NCI-H2196 treated with DMSO at 0.1 percent for 48 hours (cell line): ENCODE measurements around the gene FAH.
"Not testable (repeated sequence)": the region's sequence is repeated elsewhere in the genome, so short reads cannot be mapped to it uniquely, and the experiment has no call there.

ENCODE experiments used
- DNase-seq: peaks from one replicate; lab custom pipeline; 2025; ENCODE audit not compliant: unreplicated experiment; lab: John Stamatoyannopoulos, UW

FAH gene

GRCh38 chr15:80152896-80153876, at the start of gene FAH:
Gene FAH, plus strand, starts transcription at chr15:80152999. Its CDS starts 56 bp downstream, at chr15:80153055.
- no peak for DNase-seq

DNA sequence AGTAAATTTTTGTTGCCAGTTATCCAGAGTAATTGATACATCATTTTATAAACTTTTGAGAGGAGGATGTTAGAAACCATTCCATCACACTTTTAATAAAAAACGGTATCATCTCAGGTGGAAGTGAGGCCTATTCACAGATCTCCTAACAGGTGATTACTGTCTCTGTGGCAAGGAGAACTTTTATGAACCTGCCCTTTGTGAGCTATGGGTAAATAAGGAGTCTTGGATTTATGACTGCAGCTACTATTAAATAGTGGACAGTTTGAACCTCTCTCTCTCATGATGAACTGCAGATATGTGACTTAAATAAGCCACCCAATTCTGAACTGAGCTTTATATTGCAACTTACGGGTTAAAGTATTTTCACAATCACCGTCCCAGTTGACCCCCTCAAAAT, 47.6 kb upstream of the FAH start:
- DNase-seq, result no peak

DNA sequence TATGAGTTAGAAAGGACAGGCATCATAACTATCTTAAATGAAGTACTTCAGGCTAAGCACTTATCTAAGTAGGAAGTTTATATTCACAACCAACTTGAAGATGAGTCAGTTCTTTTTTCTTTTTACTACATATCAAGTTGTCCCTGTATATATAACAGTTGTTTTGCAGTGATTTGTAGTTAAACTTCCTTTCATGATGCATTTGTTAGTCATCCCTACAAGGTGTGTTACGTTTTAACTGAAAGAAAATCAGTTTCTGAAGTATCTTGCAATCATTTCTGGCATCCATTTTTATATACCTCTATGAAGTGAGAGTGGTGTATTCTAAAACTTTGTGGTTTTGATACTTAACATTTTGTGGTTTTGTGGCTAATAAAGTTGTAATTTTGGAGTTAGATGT, 47.2 kb upstream of the FAH start:
- DNase-seq, result no peak

DNA sequence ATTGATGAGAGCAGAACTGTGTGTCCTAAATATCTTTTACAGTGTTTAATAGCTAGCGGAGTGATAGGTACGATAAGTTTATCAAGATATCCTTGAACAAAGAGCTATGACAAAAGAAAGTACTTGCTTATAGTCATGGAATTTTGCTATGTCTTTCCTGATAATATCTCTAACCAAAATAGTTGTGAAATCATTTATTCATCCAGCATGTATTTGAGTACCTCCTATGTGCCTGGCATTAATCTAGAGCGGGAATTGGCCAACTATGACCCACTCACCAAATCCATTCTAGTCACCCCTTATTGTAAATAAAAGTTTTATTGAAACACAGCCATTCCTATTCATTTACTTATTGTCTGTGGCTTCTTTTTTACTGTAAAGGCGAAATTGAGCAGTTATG, 46.7 kb upstream of the FAH start:
- DNase-seq, result no peak

GRCh38 chr15:80107204-80107603, 45.6 kb upstream of the FAH start:
- DNase-seq, result no peak

DNA sequence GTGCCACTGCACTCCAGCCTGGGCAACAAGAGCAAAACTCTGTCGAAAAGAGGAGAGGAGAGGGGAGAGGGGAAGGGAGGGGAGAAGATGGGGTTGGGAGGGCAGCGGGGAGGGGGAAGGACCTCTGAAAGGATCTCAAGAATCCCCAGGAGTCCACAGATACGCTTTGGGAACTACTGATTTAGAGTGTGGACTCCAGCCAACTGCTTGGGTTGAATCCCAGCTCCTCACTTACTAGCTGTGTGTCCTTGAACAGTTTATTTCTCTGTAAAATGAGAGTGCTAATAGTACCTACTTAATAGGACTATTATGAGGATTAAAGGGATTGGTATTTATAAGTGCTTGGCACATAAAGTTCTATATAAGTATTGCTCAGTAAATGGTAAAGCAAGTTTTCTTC, 45.0 kb upstream of the FAH start:
- DNase-seq, result no peak

DNA sequence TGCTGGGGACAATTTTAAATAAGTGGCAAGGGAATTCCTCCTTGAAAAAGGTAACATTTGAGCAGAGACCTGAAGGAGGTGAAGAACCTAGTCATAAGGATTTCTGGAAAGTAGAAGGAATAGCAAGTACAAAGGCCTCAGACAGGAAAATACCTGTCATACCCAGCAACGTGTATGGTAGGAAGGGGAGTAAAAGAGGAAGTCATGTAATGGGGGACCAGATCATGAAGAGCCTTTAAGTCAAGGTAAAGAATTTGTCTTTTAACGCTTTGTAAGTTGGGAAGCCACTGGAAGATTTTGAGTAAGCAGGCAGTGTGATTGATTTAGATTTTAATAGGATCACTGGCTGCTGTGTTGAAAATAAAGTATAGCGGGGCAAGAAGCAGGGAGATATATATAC, 43.4 kb upstream of the FAH start:
- DNase-seq, result no peak

DNA sequence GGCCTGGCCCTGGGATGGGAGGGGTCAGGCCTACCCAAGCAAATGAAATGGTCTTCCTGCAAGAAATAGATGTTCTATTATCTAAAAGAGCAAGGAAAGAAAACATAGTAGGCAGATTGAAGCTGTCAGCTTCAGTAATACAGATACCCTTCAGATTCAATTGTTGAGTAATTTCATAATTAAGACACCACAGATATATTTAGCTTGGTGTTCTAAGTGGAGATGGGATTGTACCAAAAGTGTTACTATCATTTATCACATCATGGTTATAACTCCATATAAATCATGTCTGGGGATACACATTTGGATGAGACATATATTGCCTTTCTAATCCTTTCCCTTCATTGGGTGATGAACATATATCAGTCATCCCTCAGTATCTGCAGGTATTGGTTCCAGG, 41.9 kb upstream of the FAH start:
- no peak for DNase-seq

DNA sequence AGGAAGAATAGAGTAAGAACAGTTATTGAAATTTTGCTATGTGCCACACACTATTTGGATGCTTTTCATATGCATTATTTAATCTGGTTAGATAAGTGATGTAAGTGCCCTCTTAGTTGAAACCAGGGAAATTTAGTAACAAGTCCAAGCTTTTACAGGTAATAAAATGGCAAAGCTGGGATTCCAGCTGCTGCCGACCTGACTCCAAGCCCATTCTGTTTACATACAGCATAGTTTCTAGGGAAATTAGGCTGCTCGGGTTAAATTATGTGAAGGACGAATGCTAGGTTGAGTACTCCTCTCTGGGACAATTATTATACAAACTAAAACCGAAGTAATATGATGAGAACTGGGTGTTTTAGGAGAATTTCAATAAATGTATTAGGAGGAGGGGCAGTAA, 38.7 kb upstream of the FAH start:
- no peak for DNase-seq

DNA sequence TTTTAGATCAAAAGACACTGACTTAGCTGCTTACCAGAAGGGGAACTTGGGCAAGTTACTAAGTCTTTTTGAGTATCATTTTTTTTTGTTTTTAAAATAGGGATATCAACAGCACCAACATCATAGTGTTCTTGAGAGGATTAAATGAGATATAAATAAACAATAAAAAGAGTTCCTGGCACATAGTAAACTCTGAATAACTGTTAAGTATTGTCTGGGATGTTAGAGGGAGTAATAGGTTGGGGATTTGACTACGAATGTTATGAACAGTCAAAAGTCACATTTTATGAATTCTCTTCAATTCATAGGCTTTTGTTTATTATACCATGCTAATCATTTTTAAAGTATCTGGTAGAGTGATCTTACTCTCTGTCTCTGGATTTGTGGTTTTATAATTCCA, 37.8 kb upstream of the FAH start:
- DNase-seq, result no peak

- no peak for DNase-seq
Measured at GRCh38 chr15:80118956-80119355, 33.8 kb upstream of the FAH start.

DNA sequence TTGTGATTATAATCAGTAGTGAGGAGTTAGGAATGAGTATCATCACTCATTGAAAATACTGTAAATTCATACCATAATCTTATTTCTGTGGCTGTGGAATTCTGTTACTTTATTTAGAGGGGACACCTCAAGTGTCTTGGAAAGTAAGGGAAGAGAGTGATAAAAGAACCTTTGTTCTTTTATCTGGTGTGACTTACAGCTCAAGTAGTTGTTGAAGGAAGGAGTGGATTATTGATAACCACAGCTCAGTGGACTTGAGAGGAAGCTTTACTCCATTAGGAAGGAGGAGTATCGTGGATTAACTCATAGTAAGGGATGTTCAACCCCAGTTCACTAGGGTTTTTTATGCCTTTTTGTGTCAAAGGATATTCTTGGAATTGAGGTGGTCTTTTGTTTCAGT, 32.2 kb upstream of the FAH start:
- DNase-seq, result no peak

DNA sequence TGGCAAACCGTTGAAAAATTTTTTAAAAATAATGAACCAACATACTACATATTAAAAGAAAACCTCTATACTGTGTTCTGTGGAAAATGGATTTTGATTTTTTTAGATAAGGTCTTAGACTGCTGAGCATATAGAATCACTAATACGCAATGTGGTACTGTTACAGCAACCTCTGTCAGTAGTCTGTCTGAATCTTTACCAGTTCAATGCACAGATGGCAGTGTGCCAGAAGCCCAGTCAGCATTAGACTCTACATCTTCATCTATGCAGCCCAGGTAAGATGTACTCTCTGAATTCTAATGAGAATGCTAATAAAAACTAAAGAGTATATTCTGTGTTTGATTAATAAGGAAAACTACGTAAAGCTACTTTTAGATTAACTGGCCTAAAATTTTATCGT, 31.3 kb upstream of the FAH start:
- no peak for DNase-seq

DNA sequence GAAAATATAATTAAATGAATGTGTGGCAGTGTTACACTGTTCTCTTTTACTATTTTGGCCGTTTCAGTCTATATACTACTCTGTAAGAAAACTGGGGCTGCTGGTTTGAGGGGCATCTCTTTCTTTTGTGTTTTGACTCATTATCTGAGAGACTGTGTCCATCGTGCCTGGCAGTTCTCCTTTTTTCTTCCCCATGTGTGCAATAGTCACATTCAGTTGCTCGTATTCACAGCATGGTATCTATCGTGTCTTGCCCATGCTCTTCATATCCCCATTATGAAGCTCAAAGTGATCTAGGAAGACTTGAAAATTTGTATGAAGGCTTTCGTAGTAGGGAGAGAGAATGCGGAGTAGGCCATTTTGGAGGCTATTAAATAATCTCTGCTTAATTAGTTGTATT, 29.8 kb upstream of the FAH start:
- no peak for DNase-seq

GRCh38 chr15:80127253-80127652, 25.5 kb upstream of the FAH start:
- not testable (repeated sequence) for DNase-seq

- no peak for DNase-seq
Measured at GRCh38 chr15:80127911-80128310, 24.9 kb upstream of the FAH start.

GRCh38 chr15:80132382-80132781, 20.4 kb upstream of the FAH start:
- DNase-seq, result no peak

- DNase-seq, result no peak
Measured at GRCh38 chr15:80136854-80137253, 15.9 kb upstream of the FAH start.

- DNase-seq, result no peak
Measured at GRCh38 chr15:80138961-80139360, 13.8 kb upstream of the FAH start.

DNA sequence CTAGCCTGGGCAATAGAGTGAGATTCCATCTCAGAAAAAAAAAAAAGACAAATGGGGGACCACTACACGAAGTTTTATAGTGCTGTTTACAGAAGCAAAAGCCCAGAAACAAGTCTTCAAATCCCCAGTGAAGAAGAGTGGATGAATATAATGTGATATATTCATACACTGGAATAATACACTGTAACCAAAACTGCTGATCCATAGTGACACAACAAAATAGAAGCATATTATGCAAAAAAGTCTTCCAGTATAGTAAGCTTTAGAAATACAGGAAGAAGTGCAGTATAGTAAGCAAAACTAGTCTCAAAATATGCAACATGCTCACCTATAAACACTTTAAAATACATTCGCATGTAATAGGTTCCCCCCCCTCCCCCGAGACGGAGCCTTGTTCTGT, 11.9 kb upstream of the FAH start:
- DNase-seq, result no peak

- DNase-seq, result no peak
Measured at GRCh38 chr15:80141916-80142598, 10.7 kb upstream of the FAH start.

- no peak for DNase-seq
Measured at GRCh38 chr15:80142646-80143045, 10.2 kb upstream of the FAH start.
